Stimulated activated CD4-positive, alpha-beta T cell treated with anti-CD3 and anti-CD28 coated beads, Interleukin-2, amount 100 ng/mL, for 48 hours (primary cell): ENCODE data around the gene ABCG4.
"Not testable (repeated sequence)": the region's sequence is repeated elsewhere in the genome, so short reads cannot be mapped to it uniquely, and the experiment has no call there.

Source experiments
- DNase-seq, 2 donors: peaks; one replicate each; pipeline ENCODE4 v3.0.0-alpha.2; 2020

The ABCG4 gene

DNA sequence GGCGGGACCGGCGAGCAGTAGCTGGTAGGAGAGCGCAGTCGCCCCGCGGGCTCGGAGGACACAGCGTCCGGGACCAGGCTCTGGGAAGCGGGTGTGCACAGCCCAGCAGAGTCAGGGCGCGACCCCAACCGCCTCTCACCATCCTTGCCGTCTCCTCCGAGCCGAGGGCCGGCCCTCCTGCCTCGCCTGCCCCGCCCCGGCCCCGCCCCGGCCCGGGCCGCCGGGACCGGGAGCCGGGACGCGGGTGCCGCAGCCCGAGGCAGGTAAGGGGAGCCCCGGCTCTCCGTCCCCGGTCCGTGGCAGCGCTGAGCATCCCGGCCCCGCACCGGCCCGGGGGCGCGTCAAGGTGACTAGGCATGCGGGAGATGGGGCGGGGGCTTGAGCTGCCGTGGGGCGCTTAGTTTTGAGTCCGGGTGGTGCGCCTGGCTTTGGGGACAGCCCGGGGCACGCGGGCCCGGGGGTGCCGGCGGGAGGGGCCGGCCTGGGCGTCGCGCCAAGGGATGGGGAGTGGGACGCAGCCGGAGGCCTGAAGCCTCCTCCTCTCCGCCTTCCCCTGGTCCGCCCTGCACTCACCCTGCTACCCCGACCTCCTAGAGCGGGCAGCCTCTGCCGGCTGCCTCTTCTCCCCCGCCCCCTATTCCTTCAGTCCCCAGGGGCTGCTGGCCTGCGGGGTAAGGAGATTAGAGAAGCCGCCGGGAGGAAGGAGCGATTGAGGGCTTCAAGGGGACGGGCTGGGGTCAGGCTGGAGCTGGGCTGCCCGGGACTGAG lies at the start of gene ABCG4:
TSS of gene ABCG4 (plus strand) at position 35 of the 768 bp plus-strand sequence. CDS start 914 bp downstream, outside the sequence.
- no peak for DNase-seq

DNA sequence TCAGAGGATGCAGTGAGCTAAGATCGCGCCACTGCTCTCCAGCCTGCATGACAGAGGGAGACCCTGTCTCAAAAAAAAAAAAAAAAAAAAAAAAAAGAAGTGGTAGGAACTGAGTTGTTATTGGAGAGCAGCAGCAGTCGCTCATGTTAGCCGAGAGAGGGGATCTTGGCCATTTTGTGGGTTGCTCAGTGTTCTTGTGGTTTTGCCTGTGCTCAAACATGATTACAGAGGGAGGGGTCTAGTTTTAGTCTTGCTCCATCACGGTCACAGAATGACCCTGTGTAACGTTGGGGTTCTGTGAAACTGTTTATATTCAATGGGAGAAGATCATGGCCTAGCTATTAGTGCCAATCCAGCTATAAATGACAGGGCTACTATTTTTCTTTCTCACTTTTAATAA lies 49.1 kb upstream of the ABCG4 start:
- DNase-seq = no peak

DNA sequence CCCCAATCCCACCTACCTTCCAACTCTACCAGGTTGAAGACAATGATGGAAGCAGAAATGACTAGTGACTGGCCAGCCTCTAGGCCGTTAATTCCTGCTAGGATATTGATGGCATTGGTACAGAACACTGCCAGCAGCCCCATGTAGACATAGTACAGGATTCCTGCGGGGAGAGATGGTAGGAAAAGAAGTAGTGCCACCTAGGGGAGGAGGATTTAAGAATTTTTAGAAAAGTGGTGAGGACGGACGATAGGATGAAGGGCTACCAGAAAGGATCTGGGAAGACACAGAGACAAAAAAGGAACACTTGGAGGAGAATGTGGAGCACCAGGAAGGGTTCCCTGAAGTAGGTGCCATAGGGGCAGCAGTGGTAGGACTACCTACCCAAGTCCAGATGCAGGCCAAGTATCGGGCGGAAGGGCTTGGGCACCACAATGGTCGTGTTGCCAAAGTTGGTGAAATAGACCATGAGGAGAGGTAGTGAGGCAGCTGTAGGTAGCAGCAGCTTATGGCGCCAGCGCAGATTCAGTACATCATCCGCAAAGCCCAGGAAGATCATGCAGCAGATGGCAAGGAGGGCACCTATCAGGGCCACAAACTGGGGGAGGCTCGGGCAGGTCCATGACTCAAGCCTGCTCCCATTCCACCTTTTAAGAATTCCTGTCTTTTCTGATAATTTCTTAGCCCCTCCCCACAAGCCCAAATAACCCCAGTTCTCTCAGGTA lies 48.4 kb upstream of the ABCG4 start:
- DNase-seq = no peak

DNA sequence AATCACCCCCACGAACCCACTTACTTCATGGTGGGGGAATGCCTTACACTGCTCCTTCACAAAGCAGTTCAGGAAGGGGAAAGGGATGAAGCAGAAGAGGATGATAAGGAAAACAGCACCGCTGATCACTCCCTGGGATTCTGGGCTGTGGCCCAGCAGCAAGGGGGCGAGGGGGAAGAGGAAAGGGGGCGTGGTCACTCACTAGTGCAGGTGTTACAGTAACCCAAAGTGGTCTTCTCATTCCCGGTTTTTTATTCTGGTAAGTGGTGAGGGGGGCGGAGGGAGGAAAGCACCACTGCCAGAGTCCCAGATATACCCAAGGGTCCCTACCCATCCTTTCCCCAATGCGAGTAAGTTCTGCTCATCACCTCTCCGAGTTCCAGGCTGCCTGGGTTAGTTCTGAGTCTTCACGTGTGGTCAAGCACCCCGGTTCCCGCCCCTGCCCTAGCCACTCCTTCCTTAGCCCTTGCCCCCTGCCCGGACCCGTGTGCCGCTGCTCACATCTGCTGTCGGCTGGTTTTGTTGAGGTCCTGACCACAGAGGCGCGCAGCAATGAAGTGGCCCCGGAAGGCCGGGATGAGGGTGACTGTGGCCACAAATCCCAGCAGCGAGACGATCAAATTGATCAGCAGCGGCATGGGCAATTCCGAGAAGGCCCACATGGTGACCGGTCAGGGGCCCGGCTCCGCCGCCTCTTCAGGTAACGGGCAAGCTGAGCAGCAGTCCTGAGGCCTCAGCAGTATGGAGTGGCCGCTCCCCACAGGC lies 47.7 kb upstream of the ABCG4 start:
- peak in 1 of 2 donors; percentile 6 for DNase-seq

DNA sequence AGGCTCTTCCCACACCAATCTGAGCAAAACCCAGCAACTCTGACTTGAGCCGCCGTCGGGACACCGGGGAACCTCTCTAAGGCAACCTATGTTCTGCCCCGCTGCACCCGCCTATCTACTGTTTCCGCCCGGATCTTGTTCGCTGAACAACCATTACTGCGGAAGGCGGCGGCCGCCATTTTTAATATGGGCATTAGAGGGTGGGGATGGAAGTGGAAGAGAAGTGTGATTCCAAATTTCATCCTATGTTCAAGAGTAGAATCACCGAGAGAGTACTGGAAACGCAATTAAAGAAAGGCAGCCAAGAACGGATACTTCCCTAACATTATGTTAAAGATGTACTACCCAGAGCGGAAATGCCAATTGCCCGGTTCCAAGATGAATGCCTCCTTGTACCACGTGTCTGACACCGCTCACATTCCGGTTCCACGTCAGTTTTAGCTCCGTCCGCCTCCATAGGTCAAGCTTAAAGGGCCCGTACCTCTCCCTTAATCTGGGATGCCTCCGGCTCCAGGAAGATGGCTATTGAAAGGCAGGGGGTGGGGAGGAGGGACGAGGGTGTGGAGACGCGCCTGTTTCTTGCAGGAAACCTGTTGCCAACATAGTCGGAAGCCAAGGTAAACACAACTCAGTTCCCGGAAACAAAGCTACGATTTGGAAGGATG lies 47.0 kb upstream of the ABCG4 start, which contains the start of gene DPAGT1:
TSS of gene DPAGT1 (minus strand) at position 95 of the 665 bp plus-strand sequence. CDS start 198 bp downstream, outside the sequence.
- peak; percentile 77 to 83 for DNase-seq

DNA sequence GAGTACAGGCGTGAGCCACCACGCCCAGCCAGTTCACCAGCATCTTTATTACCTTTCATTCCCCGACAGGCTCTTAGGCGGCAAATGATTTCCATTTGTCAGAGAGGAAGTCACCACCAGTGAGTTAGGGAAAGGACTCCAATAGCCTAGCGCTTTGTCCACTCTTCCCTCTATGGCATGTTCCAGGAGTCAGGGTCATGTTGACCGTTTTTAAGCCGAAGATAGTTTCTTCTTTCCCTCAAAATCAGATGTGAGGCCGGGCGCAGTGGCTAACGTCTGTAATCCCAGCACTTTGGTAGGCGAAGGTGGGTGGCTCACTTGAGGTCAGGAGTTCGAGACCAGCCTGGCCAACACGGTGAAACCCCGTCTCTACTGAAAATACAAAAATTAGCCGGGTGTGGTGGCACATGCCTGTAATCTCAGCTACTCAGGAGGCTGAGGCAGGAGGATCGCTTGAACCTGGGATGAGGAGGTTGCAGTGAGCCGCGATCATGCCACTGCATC lies 45.6 kb upstream of the ABCG4 start:
- not testable (repeated sequence) for DNase-seq

DNA sequence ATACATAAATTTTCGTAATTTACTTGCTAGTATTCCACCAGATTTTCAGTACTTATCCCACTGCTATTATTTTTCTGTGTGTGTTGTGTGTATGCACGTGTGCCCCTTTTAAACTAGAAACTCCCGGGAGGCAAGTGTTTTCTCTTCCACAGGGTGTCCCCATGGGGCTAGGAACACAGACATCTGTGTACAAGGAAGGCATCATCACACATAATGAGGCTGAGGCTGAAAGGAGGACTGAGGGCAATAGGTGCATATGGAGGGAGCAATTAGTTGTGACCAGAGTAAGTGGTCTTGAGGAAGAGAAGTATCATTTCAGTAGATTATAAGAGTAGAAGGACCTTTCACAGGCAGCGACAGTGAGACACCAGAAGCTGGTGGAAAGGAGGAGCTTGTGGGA lies 45.1 kb upstream of the ABCG4 start:
- DNase-seq = no peak

DNA sequence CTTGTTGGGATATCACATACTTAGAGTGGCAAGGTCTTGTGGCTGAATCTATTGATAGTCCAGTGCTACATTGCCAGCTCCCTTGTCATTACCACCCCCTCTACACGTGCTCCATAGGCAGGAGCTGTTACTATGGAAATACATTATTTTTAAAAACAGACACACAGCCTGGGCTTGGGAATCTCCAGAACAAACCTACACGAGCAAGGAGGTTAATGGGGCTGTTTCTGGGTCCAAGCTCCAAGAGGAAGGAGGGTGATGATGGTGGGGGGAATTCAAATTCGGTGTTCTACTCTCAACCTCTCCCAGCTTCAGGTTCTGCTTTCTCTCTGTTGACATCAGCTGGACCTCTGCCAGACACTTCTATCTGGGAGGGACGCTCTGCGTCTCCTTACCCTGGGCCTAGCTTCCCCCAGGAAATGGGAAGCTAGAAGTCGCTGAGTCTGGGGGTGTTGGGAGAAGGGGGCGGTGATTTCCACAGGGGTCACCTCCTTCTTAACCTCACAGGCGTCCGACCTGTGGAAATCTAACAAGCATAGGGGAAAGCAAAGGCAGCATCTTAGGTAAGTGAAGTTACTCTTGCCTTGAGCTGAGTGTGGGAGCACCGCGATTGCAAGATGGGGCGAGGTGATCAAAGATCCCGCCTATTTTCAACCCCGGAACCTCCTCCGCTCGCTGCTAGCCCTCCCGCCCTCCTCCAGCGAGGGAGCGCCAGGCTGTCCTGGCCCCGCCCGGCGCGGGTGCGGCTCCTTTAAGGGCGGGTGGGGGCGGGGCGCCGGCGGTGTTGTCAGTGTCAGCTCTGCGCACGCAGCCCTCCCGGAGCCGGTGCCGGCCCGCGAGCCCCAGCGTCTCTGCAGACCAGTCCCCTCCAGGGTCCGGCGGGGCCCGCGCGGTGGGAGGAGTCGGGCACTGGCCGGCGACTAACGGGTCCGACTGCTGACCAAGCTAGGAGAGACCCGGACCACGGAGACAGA lies 42.0 kb upstream of the ABCG4 start, which contains the start of gene C2CD2L:
TSS of gene C2CD2L (plus strand) at position 781 of the 974 bp plus-strand sequence. CDS start 398 bp downstream, outside the sequence.
- peak; percentile 79 to 85 for DNase-seq

DNA sequence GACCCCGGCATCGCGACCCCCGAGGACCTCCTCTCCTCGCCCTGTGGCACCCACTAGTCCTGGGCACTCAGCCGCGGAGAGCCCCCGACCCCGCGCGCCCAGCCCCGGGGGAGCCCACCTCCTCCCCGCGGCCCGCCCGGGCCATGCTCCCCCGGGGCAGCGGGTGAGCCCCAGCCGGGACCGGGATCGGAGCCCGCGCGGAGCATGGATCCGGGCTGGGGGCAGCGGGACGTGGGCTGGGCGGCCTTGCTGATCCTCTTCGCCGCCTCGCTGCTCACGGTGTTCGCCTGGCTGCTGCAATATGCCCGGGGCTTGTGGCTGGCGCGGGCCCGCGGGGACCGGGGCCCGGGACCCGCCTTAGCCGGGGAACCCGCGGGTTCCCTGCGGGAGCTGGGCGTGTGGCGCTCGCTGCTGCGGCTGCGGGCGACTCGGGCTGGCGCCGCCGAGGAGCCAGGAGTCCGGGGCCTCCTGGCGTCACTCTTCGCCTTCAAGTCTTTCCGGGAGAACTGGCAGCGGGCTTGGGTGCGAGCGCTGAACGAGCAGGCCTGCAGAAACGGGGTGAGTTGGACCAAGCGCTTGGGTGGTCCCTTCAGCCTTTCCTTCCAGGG lies 41.2 kb upstream of the ABCG4 start:
- peak in 1 of 2 donors; percentile 13 for DNase-seq

DNA sequence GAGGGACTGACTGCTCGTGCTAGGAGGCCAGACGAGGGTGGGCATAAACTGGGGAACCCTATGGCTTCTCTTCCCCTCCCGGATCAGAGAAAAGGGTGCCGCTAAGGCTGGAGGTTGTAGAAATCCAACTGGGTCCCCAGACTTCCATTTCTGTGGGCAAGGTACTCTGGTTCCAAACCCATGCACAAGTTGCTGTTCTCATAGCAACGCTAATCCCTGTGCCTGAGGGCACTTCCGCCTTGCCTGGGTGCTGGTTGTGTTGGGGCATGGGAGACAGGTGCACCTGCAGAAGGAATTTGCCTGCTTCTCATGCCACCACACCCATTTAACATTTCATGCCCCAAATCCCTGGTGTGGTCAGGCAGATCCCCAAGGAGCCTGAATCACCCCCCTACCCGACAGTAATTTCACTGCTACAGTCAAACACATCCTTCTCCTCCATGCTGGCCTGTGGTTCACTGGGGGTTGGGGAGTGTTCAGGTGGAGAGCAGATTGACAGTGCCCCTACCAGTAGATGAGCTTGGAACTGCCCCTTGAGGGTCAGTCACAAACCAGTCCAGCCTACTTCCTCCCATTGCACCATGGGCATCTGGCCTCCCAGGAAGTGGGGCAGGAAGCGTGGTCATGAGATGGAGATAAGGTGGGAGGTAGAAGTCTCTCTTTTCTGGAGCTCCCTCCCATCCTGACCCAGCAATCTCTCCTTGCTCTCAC lies 40.6 kb upstream of the ABCG4 start:
- peak in 1 of 2 donors; percentile 13 for DNase-seq

DNA sequence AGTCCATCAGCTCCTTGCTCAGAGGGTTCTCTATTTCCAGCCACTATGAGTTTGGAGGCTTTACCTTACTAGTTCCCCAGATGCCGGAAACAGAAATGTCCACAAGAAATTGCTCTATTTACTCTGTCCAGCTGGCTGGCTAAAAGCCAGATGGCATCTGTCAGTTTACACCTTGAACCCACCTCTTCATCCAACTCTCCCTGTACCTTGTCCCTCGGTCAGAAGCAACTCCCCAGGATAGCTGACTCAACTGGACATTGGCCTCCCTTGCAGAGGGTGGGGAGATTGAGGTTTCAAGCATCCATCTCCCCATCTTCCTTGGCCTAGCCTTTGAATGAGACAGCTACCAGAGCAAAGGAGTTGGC lies 40.0 kb upstream of the ABCG4 start:
- DNase-seq = no peak

DNA sequence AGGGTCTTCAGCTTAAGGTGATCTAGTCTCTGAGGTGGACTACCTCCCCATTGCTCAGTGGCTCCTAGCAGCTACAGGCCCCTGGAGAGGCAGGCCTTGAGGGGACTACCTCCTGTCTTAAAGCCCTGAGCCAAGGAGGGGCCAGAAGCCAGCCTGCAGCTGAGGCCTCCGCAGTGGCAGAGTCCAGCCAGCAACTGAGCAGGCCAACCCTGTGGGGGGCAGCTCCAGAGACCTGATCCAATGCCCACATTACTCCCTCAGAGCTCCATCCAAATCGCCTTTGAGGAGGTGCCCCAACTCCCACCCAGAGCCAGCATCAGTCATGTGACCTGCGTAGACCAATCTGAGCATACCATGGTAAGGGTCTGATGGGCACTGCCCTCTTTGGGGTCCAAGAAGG lies 39.0 kb upstream of the ABCG4 start:
- DNase-seq = no peak

DNA sequence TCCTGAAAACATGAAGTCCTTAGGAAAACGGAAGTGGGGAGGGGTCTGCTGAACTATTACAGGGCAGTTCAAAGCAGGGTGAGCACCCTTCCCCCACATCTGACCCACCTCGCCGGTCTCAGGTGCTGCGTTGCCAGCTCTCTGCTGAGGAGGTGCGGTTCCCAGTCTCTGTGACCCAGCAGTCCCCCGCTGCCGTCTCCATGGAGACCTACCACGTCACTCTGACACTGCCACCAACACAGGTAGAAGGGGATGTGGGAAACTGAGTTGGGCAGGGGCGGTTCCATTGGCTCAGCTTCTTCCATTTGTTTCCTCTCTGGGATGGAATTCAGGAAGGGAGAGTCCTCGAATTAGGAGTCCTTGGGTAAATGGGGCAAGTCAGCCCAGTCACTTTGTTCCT lies 38.4 kb upstream of the ABCG4 start:
- DNase-seq = no peak

DNA sequence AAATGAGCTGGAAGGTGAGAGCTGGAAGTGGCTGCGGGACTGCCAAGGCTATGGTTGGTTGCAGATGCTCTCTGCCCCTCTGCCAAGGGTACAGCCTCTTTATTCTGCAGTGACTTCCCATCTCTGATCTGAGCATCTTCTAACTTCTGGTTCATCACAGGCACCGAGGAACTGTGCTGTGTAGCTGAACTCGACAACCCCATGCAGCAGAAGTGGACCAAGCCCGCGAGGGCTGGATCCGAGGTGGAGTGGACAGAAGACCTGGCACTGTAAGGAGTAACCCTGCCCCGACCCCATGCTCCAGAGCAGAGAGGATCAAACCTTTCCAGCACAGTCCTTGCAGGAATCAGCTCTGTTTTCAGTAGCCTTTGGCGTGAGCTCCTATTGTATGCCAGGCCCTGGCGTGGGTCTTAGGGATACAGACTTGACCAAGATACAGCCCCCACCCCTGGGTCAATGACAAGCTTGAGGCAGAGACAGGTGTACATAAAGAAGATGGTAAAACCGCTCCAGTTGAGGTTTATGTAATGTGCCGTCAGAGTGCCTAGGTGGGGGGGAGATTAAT lies 37.4 kb upstream of the ABCG4 start:
- no peak for DNase-seq

DNA sequence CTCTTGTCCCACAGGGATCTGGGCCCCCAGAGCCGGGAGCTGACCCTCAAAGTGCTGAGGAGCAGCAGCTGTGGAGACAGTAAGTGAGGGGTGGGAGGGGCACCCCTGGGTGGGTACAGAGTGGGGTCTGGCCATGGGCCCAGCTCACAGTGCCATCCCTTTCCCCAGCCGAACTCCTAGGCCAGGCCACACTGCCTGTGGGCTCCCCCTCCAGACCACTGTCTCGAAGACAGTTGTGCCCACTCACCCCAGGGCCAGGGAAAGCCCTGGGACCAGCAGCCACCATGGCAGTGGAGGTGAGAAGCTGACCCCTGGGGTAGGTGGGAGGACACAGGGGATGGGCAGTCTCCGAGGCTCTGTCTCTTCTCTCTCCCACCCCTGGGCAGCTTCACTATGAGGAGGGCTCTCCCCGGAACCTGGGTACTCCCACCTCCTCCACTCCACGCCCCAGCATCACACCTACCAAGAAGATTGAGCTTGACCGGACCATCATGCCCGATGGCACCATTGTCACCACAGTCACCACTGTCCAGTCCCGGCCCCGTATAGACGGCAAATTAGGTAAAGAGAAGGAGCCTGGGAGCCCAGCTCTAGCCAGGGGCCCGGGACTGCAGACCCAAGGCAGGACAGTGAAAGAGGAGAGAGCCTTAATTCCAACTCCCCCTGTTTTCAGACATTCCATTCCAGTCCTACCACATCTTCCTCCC lies 36.4 kb upstream of the ABCG4 start:
- DNase-seq = no peak

DNA sequence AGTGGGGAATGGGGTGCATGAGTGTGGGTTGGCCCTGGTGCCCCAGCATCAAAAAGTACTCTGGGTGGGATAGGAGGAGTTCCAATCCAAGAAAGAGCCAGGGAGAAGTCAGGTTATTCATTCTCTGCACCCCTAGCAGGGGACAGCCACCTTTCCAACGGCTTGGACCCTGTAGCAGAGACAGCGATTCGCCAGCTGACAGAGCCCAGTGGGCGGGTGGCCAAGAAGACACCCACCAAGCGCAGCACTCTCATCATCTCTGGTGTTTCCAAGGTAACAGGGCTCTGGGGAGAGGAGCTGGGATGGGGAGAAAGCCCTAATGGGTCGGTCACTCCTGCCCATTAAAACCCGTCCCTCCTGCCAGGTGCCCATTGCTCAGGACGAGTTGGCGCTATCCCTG lies 35.1 kb upstream of the ABCG4 start:
- no peak for DNase-seq

DNA sequence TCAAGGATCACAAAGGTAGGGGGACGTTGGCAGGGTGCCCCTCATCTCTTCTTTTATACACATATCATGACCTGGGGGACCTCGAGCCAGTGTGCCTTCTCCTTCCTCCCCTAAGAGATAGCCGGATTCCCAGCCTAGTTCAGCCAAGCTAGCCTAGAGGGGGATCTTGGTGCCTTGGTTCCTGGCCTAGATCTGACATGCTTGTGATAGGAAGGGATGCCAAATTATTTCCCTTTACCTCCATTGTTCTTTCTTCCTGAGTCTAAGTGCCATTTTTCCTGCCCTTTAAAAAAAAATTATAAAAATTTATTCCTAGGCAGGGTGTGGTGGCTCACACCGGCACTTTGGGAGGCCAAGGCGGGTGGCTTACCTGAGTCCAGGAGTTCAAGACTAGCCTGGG lies 34.5 kb upstream of the ABCG4 start:
- DNase-seq = no peak

DNA sequence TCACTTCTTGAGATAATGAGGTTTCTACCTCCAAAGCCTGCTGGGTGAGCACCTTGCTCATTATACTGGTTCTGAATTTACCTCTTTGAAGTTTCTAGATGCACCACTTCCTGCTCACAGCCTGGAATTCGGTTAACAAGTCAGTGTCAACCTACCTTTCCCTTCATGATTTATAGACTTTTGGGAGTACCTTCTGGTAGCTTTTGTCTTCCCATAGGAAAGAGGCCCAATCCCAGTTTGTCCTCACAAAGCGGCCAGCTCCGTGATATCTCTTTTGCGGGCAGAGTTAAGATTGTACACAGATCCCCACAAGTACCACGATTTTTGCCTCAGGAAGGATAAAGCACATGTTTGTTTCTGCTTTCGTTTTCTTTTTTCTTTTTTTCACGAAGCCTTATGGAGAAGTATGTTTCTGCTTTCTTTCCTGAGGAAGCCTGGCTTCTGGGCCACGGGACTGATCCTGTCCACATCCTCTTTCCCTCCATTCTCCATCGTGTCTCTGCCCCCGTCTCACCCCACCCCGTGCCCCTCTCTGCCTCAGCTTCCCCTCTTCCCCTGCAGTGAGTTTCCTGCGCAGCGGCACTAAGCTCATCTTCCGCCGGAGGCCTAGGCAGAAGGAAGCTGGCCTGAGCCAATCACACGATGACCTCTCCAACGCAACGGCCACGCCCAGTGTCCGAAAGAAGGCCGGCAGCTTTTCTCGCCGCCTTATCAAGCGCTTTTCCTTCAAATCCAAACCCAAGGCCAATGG lies 33.2 kb upstream of the ABCG4 start:
- DNase-seq = peak in 1 of 2 donors; percentile 18
